ENCODE measurements around the gene TOM1L1.

- TF ChIP-seq CTCF (IDR thresholded peaks at IDR 0.05) (no peak), EZH2 (IDR thresholded peaks at IDR 0.05) (no peak), EZH2phosphoT487 (IDR thresholded peaks at IDR 0.05) (no peak)
These were observed 71.9 kb downstream of the TOM1L1 start for GRCh38 chr17:54972406-54973138.

Data from neural progenitor cell (in vitro differentiated cells).